GM13976 (cell line): ENCODE results near the gene EMP1.

Experiments
- DNase-seq: peaks from one replicate; pipeline ENCODE4 v3.0.0; 2012; ENCODE audit warnings: low spot score
- in situ Hi-C: fragments of 300-500 bp; cut with MboI; formaldehyde crosslinking; loops from one replicate; pipeline ENCODE4 v1.12.0; 2022; ENCODE audit warnings: low sequenced_read_pairs, mixed read lengths, inconsistent platforms; ENCODE audit not compliant: unreplicated experiment
- TF ChIP-seq, protein P1 (sequence below): IDR thresholded peaks from 2 replicates; pipeline ENCODE4 v1.5.1; 2012; ENCODE audit warnings: borderline replicate concordance, mild to moderate bottlenecking; ENCODE audit not compliant: insufficient read depth; ENCODE audit errors: extremely low read depth, missing control alignments, control extremely low read depth

The EMP1 gene

DNA sequence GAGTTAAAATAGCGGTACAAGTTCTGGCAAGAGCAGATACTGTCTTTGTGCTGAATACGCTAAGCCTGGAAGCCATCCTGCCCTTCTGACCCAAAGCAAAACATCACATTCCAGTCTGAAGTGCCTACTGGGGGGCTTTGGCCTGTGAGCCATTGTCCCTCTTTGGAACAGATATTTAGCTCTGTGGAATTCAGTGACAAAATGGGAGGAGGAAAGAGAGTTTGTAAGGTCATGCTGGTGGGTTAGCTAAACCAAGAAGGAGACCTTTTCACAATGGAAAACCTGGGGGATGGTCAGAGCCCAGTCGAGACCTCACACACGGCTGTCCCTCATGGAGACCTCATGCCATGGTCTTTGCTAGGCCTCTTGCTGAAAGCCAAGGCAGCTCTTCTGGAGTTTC is 18.5 kb downstream of the EMP1 start:
- in situ Hi-C loops, result loop anchor here (25.0 kb wide), 1 partner anchor 428 kb away; the partner anchor contains the start of gene APOLD1
- TF ChIP-seq, protein P1, sequence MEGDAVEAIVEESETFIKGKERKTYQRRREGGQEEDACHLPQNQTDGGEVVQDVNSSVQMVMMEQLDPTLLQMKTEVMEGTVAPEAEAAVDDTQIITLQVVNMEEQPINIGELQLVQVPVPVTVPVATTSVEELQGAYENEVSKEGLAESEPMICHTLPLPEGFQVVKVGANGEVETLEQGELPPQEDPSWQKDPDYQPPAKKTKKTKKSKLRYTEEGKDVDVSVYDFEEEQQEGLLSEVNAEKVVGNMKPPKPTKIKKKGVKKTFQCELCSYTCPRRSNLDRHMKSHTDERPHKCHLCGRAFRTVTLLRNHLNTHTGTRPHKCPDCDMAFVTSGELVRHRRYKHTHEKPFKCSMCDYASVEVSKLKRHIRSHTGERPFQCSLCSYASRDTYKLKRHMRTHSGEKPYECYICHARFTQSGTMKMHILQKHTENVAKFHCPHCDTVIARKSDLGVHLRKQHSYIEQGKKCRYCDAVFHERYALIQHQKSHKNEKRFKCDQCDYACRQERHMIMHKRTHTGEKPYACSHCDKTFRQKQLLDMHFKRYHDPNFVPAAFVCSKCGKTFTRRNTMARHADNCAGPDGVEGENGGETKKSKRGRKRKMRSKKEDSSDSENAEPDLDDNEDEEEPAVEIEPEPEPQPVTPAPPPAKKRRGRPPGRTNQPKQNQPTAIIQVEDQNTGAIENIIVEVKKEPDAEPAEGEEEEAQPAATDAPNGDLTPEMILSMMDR, result no peak
- DNase-seq, result no peak

DNA sequence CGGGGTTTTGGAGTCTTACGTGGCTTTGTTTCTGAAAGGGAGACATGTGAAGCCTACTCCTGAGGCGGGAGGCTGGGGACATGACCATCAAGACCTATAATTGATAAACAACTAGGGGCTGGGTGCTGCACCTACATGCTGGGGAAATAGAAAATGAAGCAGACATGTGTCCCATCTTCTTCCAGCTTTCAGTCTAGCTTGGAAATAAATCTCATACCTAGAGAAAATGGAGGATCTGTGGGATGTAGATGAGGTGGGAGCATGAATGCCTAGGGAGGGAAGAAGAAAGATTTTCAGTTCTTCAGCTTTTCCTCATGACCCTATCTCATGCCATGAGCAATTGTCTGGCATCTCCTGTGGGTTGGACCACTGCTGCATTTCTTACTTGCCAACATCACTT is 22.1 kb downstream of the EMP1 start:
- in situ Hi-C loops, result loop anchor here (25.0 kb wide), 1 partner anchor 431 kb away; the partner anchor contains the start of gene APOLD1
- no peak for DNase-seq
- TF ChIP-seq, protein P1, result no peak

- DNase-seq, result no peak
- in situ Hi-C loops, result loop anchor here (25.0 kb wide), 1 partner anchor 432 kb away; the partner anchor contains the start of gene APOLD1
- TF ChIP-seq, protein P1, result no peak
Measured at GRCh38 chr12:13219320-13219719, 22.8 kb downstream of the EMP1 start.

DNA sequence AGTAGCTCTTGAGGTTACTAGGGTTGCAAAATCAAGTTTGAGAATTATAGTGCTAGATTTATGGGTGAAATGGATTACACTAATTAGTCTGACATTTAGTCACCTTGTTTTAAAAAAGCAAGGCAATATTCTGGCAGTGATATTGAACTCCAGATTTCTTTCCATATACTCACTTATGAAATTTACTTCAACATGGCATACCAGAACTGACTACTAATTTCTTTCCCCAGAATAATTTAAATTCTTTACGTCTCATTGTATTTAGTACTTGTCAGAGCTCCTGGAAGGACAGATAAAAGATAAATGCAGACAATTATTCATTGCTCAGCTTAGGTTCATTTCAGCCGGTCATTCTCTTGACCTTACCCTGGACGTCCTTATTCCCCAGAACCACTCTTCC is 24.3 kb downstream of the EMP1 start:
- DNase-seq, result no peak
- in situ Hi-C loops, result loop anchor here (25.0 kb wide), 1 partner anchor 434 kb away; the partner anchor contains the start of gene APOLD1
- TF ChIP-seq, protein P1, result no peak

DNA sequence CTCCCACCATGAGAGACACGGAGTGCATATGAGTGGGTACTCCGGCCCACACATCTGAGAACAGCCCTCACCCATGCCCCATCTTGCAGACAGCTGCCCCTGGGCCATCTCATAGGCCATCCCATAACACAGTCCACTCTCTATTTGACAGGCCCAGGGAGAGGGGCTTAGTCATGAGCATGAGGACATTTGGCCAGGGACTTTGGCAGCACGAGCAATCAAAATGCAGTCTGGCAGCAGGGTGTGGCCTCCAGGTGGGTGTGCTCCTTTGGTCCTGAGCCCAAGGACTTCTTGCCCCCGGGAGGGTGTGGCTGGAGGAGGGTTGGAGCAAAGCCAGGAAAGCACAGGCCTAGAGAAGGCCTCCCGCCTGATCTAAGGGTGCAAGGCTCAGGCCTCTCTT is 25.6 kb downstream of the EMP1 start:
- no peak for DNase-seq
- in situ Hi-C loops, result loop anchor here (25.0 kb wide), 1 partner anchor 435 kb away; the partner anchor contains the start of gene APOLD1
- TF ChIP-seq, protein P1, result no peak

GRCh38 chr12:13223179-13223804 is 26.8 kb downstream of the EMP1 start:
- DNase-seq, result no peak
- in situ Hi-C loops, result loop anchor here (25.0 kb wide), 1 partner anchor 436 kb away; the partner anchor contains the start of gene APOLD1
- TF ChIP-seq, protein P1, result no peak

GRCh38 chr12:13223941-13224340 is 27.4 kb downstream of the EMP1 start:
- TF ChIP-seq, protein P1, result no peak
- in situ Hi-C loops, result loop anchor here (25.0 kb wide), 1 partner anchor 437 kb away; the partner anchor contains the start of gene APOLD1
- DNase-seq, result no peak
